GM19455 (cell line): ENCODE measurements around the gene TSPAN18.

Experiments used
- ATAC-seq: cut with Tn5 transposase; IDR thresholded peaks from one replicate; pipeline ENCODE4 v1.9.1; 2021; ENCODE audit not compliant: unreplicated experiment

TSPAN18 gene

GRCh38 chr11:44936525-44936924, 209.8 kb downstream of the TSPAN18 start:
- peak; percentile 76 for ATAC-seq

GRCh38 chr11:44936951-44937543, 210.3 kb downstream of the TSPAN18 start:
- ATAC-seq, result no peak

GRCh38 chr11:44938066-44938691, 211.4 kb downstream of the TSPAN18 start:
- no peak for ATAC-seq

- no peak for ATAC-seq
These were observed 213.1 kb downstream of the TSPAN18 start for GRCh38 chr11:44939673-44940395.

GRCh38 chr11:44940404-44940803, 213.6 kb downstream of the TSPAN18 start:
- ATAC-seq, result no peak

- ATAC-seq, result no peak
These were observed 214.1 kb downstream of the TSPAN18 start for GRCh38 chr11:44940835-44941234.

DNA sequence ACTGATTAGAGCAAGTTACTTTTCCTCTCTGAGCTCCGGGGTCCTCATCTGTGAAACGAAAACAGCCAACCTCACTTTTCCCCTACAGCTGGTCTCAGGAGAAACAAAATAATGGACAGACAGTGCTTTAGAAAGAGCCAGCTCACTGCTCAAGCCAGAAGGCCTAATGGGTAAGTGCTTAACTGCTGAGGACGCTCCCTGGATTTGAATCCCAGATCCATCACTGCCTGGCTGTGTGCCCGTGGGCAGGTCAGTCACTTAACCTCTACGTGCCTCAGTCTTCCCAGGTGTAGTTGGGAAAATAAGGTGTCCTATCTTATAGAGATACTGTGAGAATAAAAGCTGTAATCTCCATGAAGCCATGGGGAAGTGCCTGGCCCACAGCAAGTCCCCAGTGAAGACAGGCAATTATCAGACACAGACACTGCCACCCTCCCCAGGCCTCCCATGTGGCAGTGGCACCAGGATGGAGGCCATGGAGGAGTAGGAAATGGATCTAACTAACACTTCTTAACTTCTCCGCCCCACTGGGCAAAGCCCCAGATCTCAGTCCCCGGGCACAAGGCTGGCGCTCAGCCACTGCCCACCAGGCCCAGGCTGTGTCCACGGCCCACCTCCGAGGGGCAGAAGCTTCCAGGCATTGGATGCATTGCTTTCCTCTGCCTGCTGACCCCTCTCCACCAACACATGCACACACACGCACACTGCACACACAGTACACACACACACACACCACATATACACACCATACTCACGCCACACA, 214.7 kb downstream of the TSPAN18 start:
- ATAC-seq, result no peak

DNA sequence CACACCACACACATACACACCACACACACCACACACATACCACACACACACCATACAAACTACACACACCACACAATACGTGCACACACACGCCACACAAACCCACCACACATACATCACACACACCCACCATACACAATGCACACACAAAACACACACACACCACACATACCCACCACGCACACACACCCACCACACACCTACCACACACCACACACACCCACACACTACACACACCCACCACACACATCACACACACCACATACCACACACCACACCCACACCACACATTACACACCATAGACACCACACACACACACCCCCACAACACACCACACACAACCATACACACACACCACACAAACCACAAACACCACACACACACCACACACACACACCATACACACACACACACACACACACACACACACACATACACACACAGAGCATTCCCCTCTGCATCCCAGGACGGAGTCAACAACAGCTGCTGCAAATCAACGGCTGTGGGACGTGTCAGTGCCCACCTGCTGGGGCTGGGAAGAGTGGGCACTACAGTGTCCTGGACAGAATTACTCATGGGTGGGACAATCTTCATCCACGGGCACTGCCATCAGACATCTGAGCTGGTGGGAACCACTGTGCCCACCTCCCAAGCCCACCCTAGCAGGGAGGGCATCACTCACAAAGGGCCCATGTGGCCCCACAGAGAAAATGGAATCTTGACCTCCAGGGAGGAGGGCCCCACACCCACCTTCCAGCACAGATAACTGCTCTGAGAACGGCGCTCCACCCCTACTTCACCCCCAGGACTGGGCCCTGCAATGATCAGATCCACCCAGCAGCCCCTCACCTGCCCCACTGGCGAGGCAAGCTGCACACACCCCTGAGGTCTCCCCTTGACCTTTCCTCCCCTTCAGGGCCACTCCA, 215.5 kb downstream of the TSPAN18 start:
- ATAC-seq, result no peak

DNA sequence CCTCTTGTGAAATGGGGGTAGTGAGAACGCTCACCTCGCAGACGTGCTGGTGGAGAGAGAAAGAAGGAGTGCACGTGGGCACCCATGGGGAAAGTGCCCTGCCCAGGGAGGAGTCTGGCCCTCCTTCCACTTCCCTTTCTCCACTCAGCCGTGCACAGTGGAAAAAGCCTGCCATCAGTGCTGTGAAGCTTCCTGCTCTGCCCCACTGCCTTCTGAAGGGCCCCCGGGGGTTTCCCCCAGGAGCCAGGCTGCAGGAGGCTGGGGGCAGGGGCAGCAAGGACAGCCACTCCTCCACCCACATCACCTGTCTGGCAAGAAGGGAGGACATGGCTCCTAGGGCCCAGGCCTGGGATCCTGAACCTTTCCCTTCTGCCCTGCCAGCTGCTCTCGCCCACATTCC, 216.4 kb downstream of the TSPAN18 start:
- no peak for ATAC-seq

DNA sequence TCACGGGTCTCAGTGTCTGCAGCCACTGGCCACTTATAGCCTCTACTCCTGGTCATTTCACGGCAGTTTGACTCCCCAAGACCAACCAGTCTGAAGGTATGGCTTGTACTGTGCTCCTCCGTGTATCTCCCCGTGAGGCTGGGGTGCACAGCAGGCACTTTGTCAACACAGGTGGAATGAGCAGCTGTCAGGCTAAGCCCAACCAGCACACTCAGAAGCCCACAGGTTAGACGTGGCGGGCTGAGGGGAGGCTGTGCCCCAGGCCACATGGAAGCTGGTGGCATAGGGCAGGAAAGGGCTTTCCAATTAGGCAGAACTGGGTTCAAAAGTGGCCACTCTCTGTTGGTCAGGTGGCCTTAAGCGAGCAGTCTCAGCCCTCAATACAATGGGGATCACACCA, 216.9 kb downstream of the TSPAN18 start:
- no peak for ATAC-seq

- ATAC-seq, result no peak
These were observed 217.6 kb downstream of the TSPAN18 start for GRCh38 chr11:44944181-44944852.

- ATAC-seq, result no peak
These were observed 218.1 kb downstream of the TSPAN18 start for GRCh38 chr11:44944853-44945235.

DNA sequence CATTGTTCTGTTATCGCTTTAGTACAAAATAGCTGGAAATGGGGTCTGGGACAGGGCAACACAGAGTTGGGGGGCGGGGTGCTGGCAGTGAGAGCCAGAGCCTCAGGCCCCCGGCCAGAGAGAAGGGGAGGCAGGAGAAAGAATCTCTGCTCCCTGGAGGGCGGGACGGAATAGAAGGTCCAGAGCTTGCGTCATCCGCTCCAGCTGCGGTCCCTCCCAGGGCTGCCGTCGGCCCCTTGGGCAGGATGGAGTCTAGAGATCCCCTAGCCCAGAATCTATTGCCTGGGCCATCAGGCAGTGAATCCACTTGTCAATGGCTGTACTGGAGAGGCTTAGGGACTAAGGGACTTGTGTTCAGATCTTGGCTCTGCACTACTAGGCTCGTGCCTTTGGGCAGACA, 218.9 kb downstream of the TSPAN18 start:
- no peak for ATAC-seq

DNA sequence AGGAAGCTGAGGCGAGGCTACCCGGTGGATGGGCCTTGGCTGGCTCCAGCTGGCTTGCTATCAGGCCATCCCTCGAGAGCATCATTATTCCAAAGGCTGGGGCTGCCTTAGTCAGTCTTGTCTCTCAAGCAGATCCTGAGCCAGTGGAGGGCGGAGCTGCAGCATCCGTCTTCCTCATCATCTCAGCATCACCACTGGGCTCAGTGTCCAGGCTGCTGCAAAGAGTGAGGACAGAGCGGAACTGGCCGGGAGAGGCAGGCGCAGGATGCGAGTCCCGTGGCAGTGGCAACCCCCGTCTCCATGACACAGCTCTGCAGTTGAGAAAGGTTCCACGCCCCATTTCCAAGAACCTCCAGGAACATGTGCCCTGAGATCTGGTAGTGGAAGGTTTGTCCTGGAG, 219.5 kb downstream of the TSPAN18 start:
- no peak for ATAC-seq

DNA sequence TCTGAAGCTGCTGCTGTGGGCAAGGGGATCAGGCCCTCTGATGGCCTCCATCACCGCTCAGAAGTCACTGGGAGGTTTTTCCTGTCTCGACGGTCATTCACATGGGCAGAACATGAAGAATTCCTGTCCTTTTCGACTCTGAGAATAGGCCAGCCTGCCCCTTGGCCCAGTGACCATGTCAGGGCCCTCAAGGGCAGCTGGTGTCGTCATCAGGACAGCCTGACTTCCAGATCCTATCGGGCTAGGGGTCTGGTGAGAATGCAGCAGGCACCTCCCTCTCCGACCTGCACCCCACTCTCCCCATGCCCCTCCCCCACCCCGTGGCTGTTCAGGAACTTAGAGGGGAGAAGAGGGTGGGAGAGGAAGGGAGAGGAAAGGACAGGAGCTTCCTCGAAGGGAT, 220.4 kb downstream of the TSPAN18 start:
- ATAC-seq, result no peak

DNA sequence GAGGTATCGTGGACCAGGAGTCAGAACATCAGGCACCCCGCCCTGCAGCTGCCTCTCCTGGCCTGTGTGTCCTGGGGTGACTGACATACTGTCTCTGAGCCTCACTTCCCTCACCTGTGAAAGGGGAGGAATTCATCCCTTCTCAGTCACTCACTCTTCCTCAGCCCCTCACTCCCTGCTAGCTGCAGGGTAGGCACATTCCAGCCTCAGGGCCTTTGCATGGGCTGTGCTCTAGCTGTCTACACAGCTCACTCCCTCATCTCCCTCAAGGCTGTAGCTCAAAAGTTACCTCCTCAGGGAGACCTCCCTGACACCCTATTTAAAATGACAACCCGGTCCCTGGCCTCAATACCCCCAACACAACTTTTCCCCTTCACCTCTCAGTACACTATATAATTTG, 221.4 kb downstream of the TSPAN18 start:
- no peak for ATAC-seq

DNA sequence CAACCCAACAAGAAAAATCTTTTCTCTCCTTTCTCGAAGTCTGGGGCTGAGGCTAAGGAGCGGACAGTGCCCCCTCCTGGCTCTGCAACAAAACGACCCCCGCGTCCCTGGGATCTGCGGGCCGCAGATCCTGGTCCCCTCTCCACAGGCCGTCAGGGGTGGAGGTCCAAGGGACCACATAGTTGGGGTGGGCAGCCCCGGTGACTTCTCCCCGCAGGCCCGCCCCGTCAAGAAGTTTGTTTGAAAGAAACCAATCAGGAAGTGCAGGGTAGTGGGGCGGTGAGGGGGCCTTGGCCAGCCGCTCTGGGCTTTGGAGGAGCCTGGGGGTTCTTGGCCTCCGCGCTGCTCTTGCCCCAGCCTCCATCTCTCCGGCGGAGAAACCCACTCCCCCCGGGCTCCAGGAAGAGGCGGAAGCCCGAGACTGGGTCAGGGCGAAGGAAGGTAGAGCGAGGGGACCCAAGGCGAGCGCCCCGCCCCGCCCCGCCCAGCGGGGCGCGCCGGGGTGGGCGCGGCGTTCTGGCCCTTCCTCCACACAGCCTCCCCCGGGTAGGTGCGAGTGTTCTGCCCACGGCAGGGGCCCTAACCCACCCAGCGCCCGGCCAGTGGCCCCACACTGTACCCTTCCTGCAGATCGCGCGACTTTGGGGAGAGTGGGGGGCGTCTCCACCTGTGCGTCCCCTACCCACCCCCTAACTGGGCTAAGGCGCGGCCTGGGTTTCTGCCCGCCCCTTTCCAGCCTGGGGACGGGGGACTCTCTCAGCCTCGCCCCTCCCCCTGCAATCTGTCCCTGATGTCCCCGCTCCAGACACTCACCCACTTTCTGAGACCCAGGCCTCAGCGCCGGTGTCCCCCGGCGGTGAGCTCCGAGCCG, 222.6 kb downstream of the TSPAN18 start:
- no peak for ATAC-seq

GRCh38 chr11:44950031-44950624, 223.4 kb downstream of the TSPAN18 start:
- ATAC-seq, result no peak
